CD14-positive monocyte (primary cell): ENCODE data around the gene RERE. TPM values are rescaled to one million over a fixed set of nuclear protein-coding genes. Genes with fewer than 3 reads are reported as not detected.
A peak's percentile ranks its signal among the peaks of the same experiment; 100 is the strongest.

ENCODE experiments used
- DNase-seq, 3 donors: peaks; one replicate each; pipeline ENCODE4 v3.0.0-alpha.2; 2011 to 2022
- H2AFZ ChIP-seq: 2 replicates; pipeline ENCODE4 v1.6.0; 2012; ENCODE audit warnings: mild to moderate bottlenecking, low read depth, low read length, inconsistent platforms; ENCODE audit not compliant: insufficient read depth, poor library complexity, severe bottlenecking
- H3K27ac ChIP-seq, 2 donors: 1 replicate in 1 of 2; 2 replicates in 1 of 2; pipeline ENCODE4 v1.5.1; 2012 to 2013; ENCODE audit warnings: low read length in 2 of 2, control low read depth in 1 of 2, inconsistent platforms in 1 of 2, low read depth in 1 of 2, mild to moderate bottlenecking in 1 of 2
- H3K27me3 ChIP-seq, 2 donors: one replicate each; pipeline versions ENCODE4 v1.6.0 to v1.6.1; 2011 to 2013; ENCODE audit warnings: low read length in 2 of 2; ENCODE audit not compliant: control insufficient read depth in 2 of 2, insufficient read depth in 2 of 2
- H3K36me3 ChIP-seq, 2 donors: replicated peaks in 1 of 2; 1 replicate in 1 of 2; 2 replicates in 1 of 2; pipeline versions ENCODE4 v1.5.1 to v1.6.1; 2012 to 2013; ENCODE audit warnings: low read length in 2 of 2, control low read depth in 1 of 2, inconsistent platforms in 1 of 2, mild to moderate bottlenecking in 1 of 2; ENCODE audit not compliant: insufficient read depth in 2 of 2, control insufficient read depth in 1 of 2
- H3K4me1 ChIP-seq, 2 donors: 1 replicate in 1 of 2; 2 replicates in 1 of 2; pipeline versions ENCODE4 v1.5.1 to v1.6.1; 2012 to 2013; ENCODE audit warnings: low read length in 2 of 2, control low read depth in 1 of 2, inconsistent platforms in 1 of 2, mild to moderate bottlenecking in 1 of 2, moderate library complexity in 1 of 2; ENCODE audit not compliant: insufficient read depth in 2 of 2, control insufficient read depth in 1 of 2
- H3K4me2 ChIP-seq: replicated peaks from 2 replicates; pipeline ENCODE3; 2012; ENCODE audit warnings: low read length, moderate library complexity, mild to moderate bottlenecking; ENCODE audit not compliant: poor library complexity, severe bottlenecking; ENCODE audit errors: extremely low read depth
- H3K4me3 ChIP-seq, 3 experiments: fragments of 200-600 bp in 1 of 3; sonication (generic) in 1 of 3; replicated peaks in 1 of 3; 1 replicate in 2 of 3; 2 replicates in 1 of 3; pipeline ENCODE4 v1.5.1; 2011 to 2013; ENCODE audit warnings: low read length in 3 of 3, mild to moderate bottlenecking in 3 of 3, control low read depth in 2 of 3, low read depth in 2 of 3, inconsistent platforms in 1 of 3, moderate library complexity in 1 of 3
- H3K79me2 ChIP-seq: 2 replicates; pipeline ENCODE4 v1.6.0; 2012; ENCODE audit warnings: mild to moderate bottlenecking, control low read depth, inconsistent platforms, low read length, moderate library complexity; ENCODE audit not compliant: insufficient read depth
- H3K9ac ChIP-seq: 2 replicates; pipeline ENCODE4 v1.6.0; 2017; ENCODE audit warnings: low read length, mild to moderate bottlenecking; ENCODE audit not compliant: insufficient read depth, poor library complexity, severe bottlenecking
- H3K9me3 ChIP-seq, 2 donors: replicated peaks in 1 of 2; 1 replicate in 1 of 2; 2 replicates in 1 of 2; pipeline versions ENCODE4 v1.5.1 to v1.6.1; 2012 to 2013; ENCODE audit warnings: low read length in 2 of 2, control low read depth in 1 of 2; ENCODE audit not compliant: control insufficient read depth in 1 of 2, insufficient read depth in 1 of 2
- H4K20me1 ChIP-seq: 2 replicates; pipeline ENCODE4 v1.6.0; 2012; ENCODE audit warnings: mild to moderate bottlenecking, low read length, control low read depth, moderate library complexity; ENCODE audit not compliant: insufficient read depth
- H3K27ac Mint-ChIP-seq, 7 donors: one replicate each; pipeline ENCODE4 v1.8.0; 2020; ENCODE audit warnings: mild to moderate bottlenecking in 7 of 7, mixed read lengths in 7 of 7, moderate library complexity in 6 of 7, inconsistent platforms in 2 of 7
- H3K27me3 Mint-ChIP-seq, 3 donors: one replicate each; pipeline ENCODE4 v1.8.0; 2021 to 2022; ENCODE audit warnings: low read depth in 3 of 3, mild to moderate bottlenecking in 3 of 3, mixed read lengths in 3 of 3, moderate library complexity in 3 of 3, inconsistent platforms in 1 of 3
- H3K36me3 Mint-ChIP-seq, 2 donors: one replicate each; pipeline ENCODE4 v1.8.0; 2020; ENCODE audit warnings: mixed read lengths in 2 of 2, inconsistent platforms in 1 of 2, mild to moderate bottlenecking in 1 of 2
- H3K4me1 Mint-ChIP-seq: one replicate; pipeline ENCODE4 v1.8.0; 2020; ENCODE audit warnings: mild to moderate bottlenecking, mixed read lengths
- H3K4me3 Mint-ChIP-seq, 2 donors: one replicate each; pipeline ENCODE4 v1.8.0; 2020; ENCODE audit warnings: mild to moderate bottlenecking in 2 of 2, mixed read lengths in 2 of 2, moderate library complexity in 1 of 2
- H3K9me3 Mint-ChIP-seq, 7 donors: one replicate each; pipeline ENCODE4 v1.8.0; 2020 to 2022; ENCODE audit warnings: mixed read lengths in 7 of 7, mild to moderate bottlenecking in 6 of 7, moderate library complexity in 6 of 7, inconsistent platforms in 2 of 7
- CTCF ChIP-seq: fragments of 200-600 bp; IDR thresholded peaks from one replicate; pipeline ENCODE4 v1.8.0; 2022; ENCODE audit warnings: antibody characterized with exemption, mild to moderate bottlenecking
- WGBS: methylation state at CpG from one replicate; pipeline ENCODE4 v1.1.5; 2013; ENCODE audit warnings: missing lambda C conversion rate; ENCODE audit not compliant: insufficient coverage; 5-methylcytosine and 5-hydroxymethylcytosine counted together
- intact Hi-C, 2 donors: fragments of 100-400 bp; cut with micrococcal nuclease; formaldehyde crosslinking; loops; one replicate each; pipeline versions ENCODE4 v1.15.0 to v1.15.1; 2023
- polyA plus RNA-seq, 3 donors: library from polyadenylated mRNA; depleted of rRNA in 1 of 3; unstranded in 2 of 3; stranded (reverse) in 1 of 3; fragments of 300-500 nt in 2 of 3; fragments of >200 nt in 1 of 3; fragmentation: Illumina TruSeq in 2 of 3; gene quantifications; 1 replicate in 2 of 3; 2 replicates in 1 of 3; pipeline ENCODE4 v1.2.3, GENCODE V29; 2012 to 2021

The RERE gene
- polyA plus RNA-seq, 3 donors = 1.2 to 19.4 (median 3.8) TPM

GRCh38 chr1:8384577-8384976 lies 432.9 kb downstream of the RERE start:
- H3K27me3 Mint-ChIP-seq = no peaks in the 10 kb centered on the region
- H3K4me3 Mint-ChIP-seq = no peak overlapping the region
- 67% methylated on average over 2 of the region's 2 CpGs for WGBS
- Histone ChIP-seq H4K20me1 (peaks cover 96% of the 10 kb centered on the region), H3K9ac (no peak overlapping the region), H3K79me2 (peaks cover 81% of the 10 kb centered on the region), H3K27ac (peak overlapping the region in 1 of 2 donors; percentile 24), H3K9me3 (no peaks in the 10 kb centered on the region), H3K4me1 (peaks cover 62 to 65% of the 10 kb centered on the region in 2 donors), H3K4me3 (no peak overlapping the region), H2AFZ (no peak overlapping the region), H3K4me2 (no peak overlapping the region), H3K27me3 (no peaks in the 10 kb centered on the region), H3K36me3 (peaks cover 16 to 59% of the 10 kb centered on the region in 2 donors)
- TF ChIP-seq CTCF = no peak
- no peak for DNase-seq
- intact Hi-C loops = no loop called here
- peaks cover 79% of the 10 kb centered on the region for H3K4me1 Mint-ChIP-seq
- peak overlapping the region in 2 of 7 donors; percentile 19 to 70 for H3K27ac Mint-ChIP-seq
- peaks cover 40 to 64% of the 10 kb centered on the region in 2 donors for H3K36me3 Mint-ChIP-seq
- H3K9me3 Mint-ChIP-seq = peaks cover 0 to 2% (median 0%) of the 10 kb centered on the region in 7 donors

- Histone ChIP-seq H4K20me1 (peaks cover 96% of the 10 kb centered on the region), H3K4me2 (no peak overlapping the region), H3K4me1 (peaks cover 61 to 62% of the 10 kb centered on the region in 2 donors), H3K27ac (peak overlapping the region; percentile 24 to 25), H3K36me3 (peaks cover 11 to 59% of the 10 kb centered on the region in 2 donors), H3K79me2 (peaks cover 81% of the 10 kb centered on the region), H3K27me3 (no peaks in the 10 kb centered on the region), H3K9me3 (no peaks in the 10 kb centered on the region), H3K4me3 (no peak overlapping the region), H3K9ac (no peak overlapping the region), H2AFZ (no peak overlapping the region)
- no peaks in the 10 kb centered on the region for H3K27me3 Mint-ChIP-seq
- peaks cover 0 to 2% (median 0%) of the 10 kb centered on the region in 7 donors for H3K9me3 Mint-ChIP-seq
- peak overlapping the region in 5 of 7 donors; percentile 42 to 81 (median 70) for H3K27ac Mint-ChIP-seq
- intact Hi-C loops = no loop called here
- WGBS = 80% methylated on average over 1 of the region's 6 CpGs
- peaks cover 39 to 64% of the 10 kb centered on the region in 2 donors for H3K36me3 Mint-ChIP-seq
- no peak for DNase-seq
- H3K4me3 Mint-ChIP-seq = no peak overlapping the region
- no peak for TF ChIP-seq CTCF
- peaks cover 79% of the 10 kb centered on the region for H3K4me1 Mint-ChIP-seq
Measured at GRCh38 chr1:8384088-8384487, 433.4 kb downstream of the RERE start.
